Astrocyte of the spinal cord (primary cell): ENCODE measurements around the gene MIGA1.
"Not testable (repeated sequence)": the region's sequence is repeated elsewhere in the genome, so short reads cannot be mapped to it uniquely, and the experiment has no call there.

ENCODE experiments used
- DNase-seq: peaks from one replicate; pipeline ENCODE4 v3.0.0; 2011; ENCODE audit warnings: low read depth, low spot score
- H3K4me3 ChIP-seq: 2 replicates; pipeline ENCODE4 v1.5.1; 2011; ENCODE audit warnings: low read depth, mild to moderate bottlenecking, low read length, moderate library complexity
- CTCF ChIP-seq: IDR thresholded peaks from 2 replicates; pipeline ENCODE4 v1.5.1; 2012; ENCODE audit warnings: low read depth, mild to moderate bottlenecking, low read length, inconsistent platforms
- in situ Hi-C: cut with HindIII; loops from 2 replicates; pipeline ENCODE4 v1.10.0; 2017; ENCODE audit warnings: low sequenced_read_pairs

MIGA1 gene

DNA sequence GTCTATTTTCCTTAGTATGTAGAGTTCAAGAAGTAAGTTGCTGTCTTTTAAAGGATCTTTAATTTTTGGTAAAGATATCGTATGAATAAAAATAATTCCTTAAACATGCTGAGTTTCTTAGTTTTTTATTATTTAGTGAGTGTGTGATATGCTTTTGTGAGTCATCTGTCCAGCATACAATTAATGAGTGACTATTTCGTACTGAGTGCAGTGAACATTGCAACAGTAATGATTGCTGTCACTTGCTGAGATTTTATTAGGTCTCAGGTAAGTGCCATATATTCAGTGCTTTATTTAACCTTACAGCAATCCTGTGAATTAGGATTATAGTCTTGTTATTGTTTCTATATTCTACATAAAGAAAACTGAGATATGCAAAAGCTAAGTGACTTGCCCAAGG is 22.6 kb downstream of the MIGA1 start:
- no peak overlapping the region for H3K4me3 ChIP-seq
- no peak for TF ChIP-seq CTCF
- in situ Hi-C loops = no loop called here
- no peak for DNase-seq

DNA sequence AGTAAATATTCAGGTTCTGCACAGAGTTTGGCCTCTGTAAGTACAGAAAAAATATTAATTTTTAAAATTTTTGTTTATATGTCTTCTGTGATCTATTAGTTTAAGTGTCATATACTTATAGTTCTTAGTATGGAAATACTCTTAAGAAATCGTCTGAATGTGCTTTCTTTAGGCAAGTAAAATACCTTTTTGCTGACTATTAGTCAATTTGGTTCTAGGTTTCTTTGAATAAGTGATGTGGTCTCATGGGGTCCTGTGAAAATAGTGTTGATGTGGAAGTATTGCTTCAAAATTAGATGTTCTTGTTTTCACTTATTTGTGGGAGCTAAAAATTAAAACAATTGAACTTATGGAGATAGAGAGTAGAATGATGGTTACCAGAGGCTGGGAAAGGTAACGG is 23.9 kb downstream of the MIGA1 start:
- in situ Hi-C loops = no loop called here
- TF ChIP-seq CTCF = no peak

DNA sequence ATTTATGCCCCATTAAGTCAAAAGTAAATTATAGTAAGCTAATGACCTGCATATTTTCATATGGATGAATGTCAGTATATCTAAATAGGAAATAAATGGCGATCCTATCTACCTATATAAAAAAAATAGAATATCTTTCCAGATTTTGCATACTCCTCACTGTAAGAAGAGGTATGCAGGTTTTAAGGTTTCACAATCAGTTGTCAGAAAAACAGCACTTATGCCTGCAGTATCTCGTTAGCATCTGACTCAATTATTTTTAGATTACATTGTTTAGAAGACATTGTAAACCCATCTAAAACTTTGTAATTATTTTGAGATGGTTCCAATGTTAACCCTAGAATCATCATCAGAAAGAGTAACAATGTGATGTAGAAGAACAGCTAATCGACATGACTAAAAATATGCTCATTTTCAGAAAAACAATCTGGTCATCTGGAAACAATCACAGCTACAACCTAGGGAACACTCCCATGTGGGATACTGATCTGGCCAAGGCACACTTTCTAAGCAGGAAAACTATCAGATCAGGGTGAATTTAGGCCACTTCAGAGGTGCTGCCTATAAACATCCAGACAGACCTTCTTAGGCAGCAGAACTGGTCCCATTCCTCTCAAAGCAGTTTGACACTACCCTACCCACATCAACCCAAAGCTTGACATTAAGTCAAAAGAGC is 30.5 kb downstream of the MIGA1 start:
- H3K4me3 ChIP-seq, DNase-seq, in situ Hi-C loops: not testable (repeated sequence)

More for the DNA sequence above, 23.9 kb downstream of the MIGA1 start:
- DNase-seq = no peak
- H3K4me3 ChIP-seq = no peak overlapping the region

DNA sequence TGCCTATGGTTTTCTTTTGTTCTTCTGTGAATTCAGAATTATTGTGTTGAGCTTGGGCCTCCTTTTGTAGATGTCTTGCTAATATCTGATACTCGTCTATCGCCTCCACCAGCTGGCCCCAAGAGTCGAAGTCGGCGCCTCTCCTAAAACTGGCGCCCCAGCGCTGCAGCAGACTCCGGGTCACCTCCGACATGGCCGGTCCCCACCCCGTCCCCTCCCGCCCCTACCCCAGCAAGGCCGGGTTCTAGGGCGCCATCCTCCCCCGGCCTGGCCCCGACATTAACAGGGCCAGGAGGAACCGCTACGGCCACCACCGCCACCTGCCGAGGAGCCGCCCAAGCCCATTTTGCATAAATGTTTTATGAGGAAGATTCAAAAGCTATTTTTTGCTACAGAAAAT is 32.1 kb downstream of the MIGA1 start:
- H3K4me3 ChIP-seq, in situ Hi-C loops, DNase-seq: not testable (repeated sequence)

DNA sequence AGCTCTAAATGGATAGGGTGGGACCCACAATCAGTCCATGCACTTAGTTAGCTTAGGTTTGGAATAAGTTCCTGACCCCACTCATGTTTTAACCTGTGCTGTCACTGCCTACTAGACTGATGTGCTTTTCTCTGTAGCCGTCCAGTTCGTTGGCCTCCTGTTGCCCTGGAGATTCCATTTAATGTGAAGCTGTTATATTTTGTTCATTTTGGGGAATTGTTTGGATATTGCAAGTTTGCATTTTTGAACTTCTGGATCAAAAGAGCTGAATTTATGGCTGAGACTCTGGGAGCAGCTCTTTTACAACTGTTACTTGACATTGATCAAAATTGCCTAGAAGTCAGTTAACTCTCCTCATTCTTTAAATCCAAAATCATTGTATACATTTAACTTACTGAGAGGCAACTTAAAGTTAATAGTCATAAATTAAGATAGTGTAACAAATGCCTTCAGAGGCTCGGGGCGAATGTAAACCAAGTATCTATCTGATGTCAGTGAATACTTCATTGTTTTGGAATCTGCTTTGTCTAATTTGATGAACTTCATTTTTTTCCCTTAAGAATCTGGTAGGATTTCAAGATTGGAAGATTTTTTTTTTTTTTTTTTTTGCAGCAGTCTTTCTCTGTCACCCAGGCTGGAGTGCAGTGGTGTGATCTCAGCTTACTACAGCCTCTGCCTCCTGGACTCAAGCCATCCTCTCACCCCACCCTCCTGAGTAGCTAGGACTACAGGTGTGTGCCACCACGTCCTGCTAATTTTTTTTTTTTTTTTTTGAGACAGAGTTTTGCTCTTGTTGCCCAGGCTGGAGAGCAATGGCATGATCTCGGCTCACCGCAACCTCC is 38.1 kb downstream of the MIGA1 start:
- DNase-seq = no peak
- H3K4me3 ChIP-seq = no peak overlapping the region
- in situ Hi-C loops = no loop called here
- TF ChIP-seq CTCF = no peak

- no peak for TF ChIP-seq CTCF
- no peak overlapping the region for H3K4me3 ChIP-seq
- in situ Hi-C loops = no loop called here
- no peak for DNase-seq
Measured at GRCh38 chr1:77820121-77820520, 40.7 kb downstream of the MIGA1 start.

DNA sequence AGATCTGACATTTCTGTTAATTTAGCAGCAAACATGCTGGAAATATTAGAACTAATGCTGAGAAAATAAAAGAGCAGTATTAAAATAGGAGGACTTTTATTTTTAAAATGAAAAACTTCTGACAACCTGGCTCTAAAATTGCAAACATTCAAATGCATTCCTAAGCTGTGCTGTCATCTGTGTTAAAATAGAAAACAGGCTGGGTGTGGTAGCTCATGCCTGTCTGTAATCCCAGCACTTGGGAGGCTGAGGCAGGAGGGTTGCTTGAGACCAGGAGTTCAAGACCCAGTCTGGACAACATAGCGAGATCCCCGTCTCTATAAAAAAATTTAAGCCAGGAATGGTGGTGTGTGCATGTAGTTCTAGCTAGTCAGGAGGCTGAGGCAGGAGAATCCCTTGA is 44.6 kb downstream of the MIGA1 start:
- no peak for TF ChIP-seq CTCF
- peak; percentile 63 for DNase-seq
- in situ Hi-C loops = no loop called here
- H3K4me3 ChIP-seq = no peak overlapping the region
